Peyer's patch (tissue), 4 donors: ENCODE results near the gene RPL27A.

Experiments used
- CTCF ChIP-seq, 6 experiments: fragments of 450-650 bp in 4 of 6; fragments of 200-600 bp in 2 of 6; sonication (generic) in 1 of 6; IDR thresholded peaks; one replicate each; pipeline ENCODE4 v1.5.1; 2017 to 2019; ENCODE audit warnings: antibody characterized with exemption in 6 of 6, mild to moderate bottlenecking in 3 of 6, moderate library complexity in 1 of 6
- POLR2A ChIP-seq, 2 donors: fragments of 450-650 bp; IDR thresholded peaks; one replicate each; pipeline ENCODE4 v1.5.1; 2017; ENCODE audit warnings: antibody characterized with exemption in 2 of 2, mild to moderate bottlenecking in 2 of 2, moderate library complexity in 2 of 2

- TF ChIP-seq POLR2A (IDR thresholded peaks at IDR 0.05) (no peak), CTCF (IDR thresholded peaks at IDR 0.05) (no peak)
These were observed 37.8 kb downstream of the RPL27A start for GRCh38 chr11:8720352-8720751.
